GM12878 (cell line): ENCODE data around the gene SHROOM1. TPM values are rescaled to one million over a fixed set of nuclear protein-coding genes. Genes with fewer than 3 reads are reported as not detected.

ENCODE experiments used
- ATAC-seq: fragments of 200-7000 bp; cut with Tn5 transposase; 3 replicates; pipeline ENCODE4 v1.9.1; 2020; ENCODE audit warnings: mild to moderate bottlenecking, moderate library complexity
- BruUV-seq: library from RNA; stranded (reverse); fragments of 400-500 nt; replicated peaks from 2 replicates; lab custom pipeline; 2021; lab: Mats Ljungman, UMichigan
- CTCF ChIA-PET: fragments of 300-600 bp; sonication (Branson Sonifier 250); formaldehyde crosslinking; extraction: SDS; loops from one replicate; lab custom pipeline; 2021; ENCODE audit warnings: inconsistent platforms; lab: Yijun Ruan, JAX
- POLR2A ChIA-PET: fragments of 350-600 bp; formaldehyde crosslinking; extraction: SDS; loops from one replicate; lab custom pipeline; 2021; ENCODE audit warnings: inconsistent platforms; lab: Charles Lee
- RAD21 ChIA-PET: fragments of 300-600 bp; sonication (Branson Sonifier 250); formaldehyde crosslinking; loops from one replicate; lab custom pipeline; 2023; ENCODE audit warnings: antibody characterized with exemption; ENCODE audit not compliant: unreplicated experiment; lab: Charles Lee
- SMC1A ChIA-PET: fragments of 300-600 bp; sonication (Branson Sonifier 250); formaldehyde crosslinking; loops from one replicate; lab custom pipeline; 2023; ENCODE audit not compliant: unreplicated experiment, uncharacterized antibody; lab: Charles Lee
- DNase-seq: peaks from one replicate; pipeline ENCODE4 v3.0.0-alpha.2; 2011; ENCODE audit warnings: low read depth, low spot score
- FAIRE-seq: peaks from 3 replicates; lab custom pipeline; 2011; peaks lifted over from hg19 to GRCh38; lab: Jason Lieb, UNC
- H2AFZ ChIP-seq: 2 replicates; pipeline ENCODE4 v1.6.0; 2011; ENCODE audit warnings: low read depth, low read length, control low read depth; ENCODE audit not compliant: control insufficient read depth
- H3K27ac ChIP-seq: 2 replicates; pipeline ENCODE4 v1.5.1; 2011; ENCODE audit warnings: control low read depth; ENCODE audit not compliant: control insufficient read depth, insufficient read depth
- H3K27me3 ChIP-seq, 2 experiments: replicated peaks in 1 of 2; 2 replicates each; pipeline versions ENCODE4 v1.6.0 to v1.6.1; 2011; ENCODE audit warnings: low read length in 1 of 2; ENCODE audit not compliant: control insufficient read depth in 2 of 2, insufficient read depth in 2 of 2
- H3K36me3 ChIP-seq, 2 experiments: 2 replicates each; pipeline ENCODE4 v1.5.1; 2011; ENCODE audit warnings: low read length in 1 of 2; ENCODE audit not compliant: control insufficient read depth in 2 of 2, insufficient read depth in 2 of 2
- H3K4me1 ChIP-seq: 2 replicates; pipeline ENCODE4 v1.6.1; 2011; ENCODE audit warnings: mild to moderate bottlenecking, low read length, moderate library complexity, mixed read lengths; ENCODE audit not compliant: control insufficient read depth, insufficient read depth
- H3K4me2 ChIP-seq: 2 replicates; pipeline ENCODE4 v1.6.0; 2011; ENCODE audit warnings: control low read depth; ENCODE audit not compliant: control insufficient read depth, insufficient read depth
- H3K4me3 ChIP-seq: fragments of 200-600 bp; sonication (generic); 2 replicates; pipeline ENCODE4 v1.5.1; 2016
- H3K79me2 ChIP-seq: 2 replicates; pipeline ENCODE4 v1.6.0; 2011; ENCODE audit warnings: low read length; ENCODE audit not compliant: control insufficient read depth, insufficient read depth
- H3K9ac ChIP-seq: 2 replicates; pipeline ENCODE4 v1.8.0; 2011; ENCODE audit warnings: low read length, control low read depth, mixed read lengths; ENCODE audit not compliant: control insufficient read depth, insufficient read depth
- H3K9me3 ChIP-seq: replicated peaks from 3 replicates; pipeline ENCODE4 v1.5.1; 2011; ENCODE audit warnings: mild to moderate bottlenecking, low read length; ENCODE audit not compliant: control insufficient read depth, insufficient read depth
- H4K20me1 ChIP-seq: 2 replicates; pipeline ENCODE4 v1.6.0; 2011; ENCODE audit not compliant: control insufficient read depth, insufficient read depth
- CTCF ChIP-seq, 3 experiments: IDR thresholded peaks in 2 of 3; conservative IDR thresholded peaks in 1 of 3; 2 replicates each; pipeline ENCODE4 v1.5.1; 2011; ENCODE audit warnings: low read depth in 3 of 3, low read length in 3 of 3, mild to moderate bottlenecking in 3 of 3, control low read depth in 2 of 3, moderate library complexity in 2 of 3, inconsistent platforms in 1 of 3, mixed read lengths in 1 of 3; ENCODE audit not compliant: control insufficient read depth in 2 of 3, insufficient read depth in 1 of 3; ENCODE audit errors: extremely low read depth in 1 of 3
- CUX1 ChIP-seq: IDR thresholded peaks from 2 replicates; pipeline ENCODE4 v1.6.1; 2012; ENCODE audit warnings: improper control_type of control experiment, low read depth, low read length; ENCODE audit not compliant: insufficient replicate concordance
- EED ChIP-seq: sonication (generic); IDR thresholded peaks from 2 replicates; pipeline ENCODE4 v1.6.1; 2016; ENCODE audit warnings: antibody characterized with exemption, low read depth
- HCFC1 ChIP-seq: fragments of 150-350 bp; IDR thresholded peaks from 2 replicates; pipeline ENCODE4 v1.6.1; 2014; ENCODE audit warnings: low read length
- POLR2AphosphoS5 ChIP-seq: IDR thresholded peaks from 2 replicates; pipeline ENCODE4 v1.6.1; 2011; ENCODE audit warnings: mild to moderate bottlenecking, low read length, inconsistent platforms
- SREBF1 ChIP-seq: IDR thresholded peaks from 2 replicates; pipeline ENCODE4 v1.6.1; 2012; ENCODE audit warnings: mild to moderate bottlenecking, low read length
- ZBTB33 ChIP-seq: fragments of 450-650 bp; IDR thresholded peaks from 2 replicates; pipeline ENCODE4 v1.6.1; 2017; ENCODE audit warnings: mild to moderate bottlenecking
- WGBS: methylation state at CpG from one replicate; pipeline ENCODE4 v1.1.6; 2016; ENCODE audit warnings: low lambda C conversion rate; ENCODE audit not compliant: insufficient replicate concordance, insufficient coverage; ENCODE audit errors: missing lambda C conversion rate; 5-methylcytosine and 5-hydroxymethylcytosine counted together
- in situ Hi-C: fragments of 300-500 bp; cut with MboI; formaldehyde crosslinking; loops from 9 replicates; pipeline ENCODE4 v1.14.3; 2018; ENCODE audit warnings: mixed read lengths
- intact Hi-C: fragments of 100-400 bp; cut with micrococcal nuclease; formaldehyde crosslinking; loops from one replicate; pipeline ENCODE4 v1.14.2; 2022; ENCODE audit not compliant: unreplicated experiment
- polyA plus RNA-seq, 11 experiments: library from polyadenylated mRNA; depleted of rRNA in 4 of 11; unstranded in 6 of 11; stranded (reverse) in 5 of 11; fragments of >200 nt; fragmentation: Nextera tagmentation in 4 of 11; fragmentation: Illumina TruSeq in 1 of 11; extraction: Ambion mirVana in 4 of 11; extraction: Trizol in 1 of 11; gene quantifications; 1 replicate in 1 of 11; 2 replicates in 10 of 11; pipeline versions ENCODE4 v1.2.1 to v1.2.3, GENCODE V29; 2011 to 2016; ENCODE audit warnings: inconsistent platforms in 2 of 11, missing spikeins in 2 of 11, low read depth in 1 of 11
- total RNA-seq, 4 experiments: library from RNA; depleted of rRNA in 3 of 4; stranded (reverse); fragments of >200 nt in 3 of 4; fragmentation: Illumina TruSeq in 1 of 4; extraction: Trizol in 1 of 4; gene quantifications; 2 replicates each; pipeline versions ENCODE4 v1.2.1 to v1.2.3, GENCODE V29; 2013 to 2021

The SHROOM1 gene
- total and polyA plus RNA-seq, 10 of the 15 experiments (the other 5 are each of a cell fraction or from before 2014, with no cell fraction given): 0.05 to 3.9 (median 1.3) TPM

- TF ChIP-seq CUX1 (no peak), EED (no peak), POLR2AphosphoS5 (no peak)
- TF ChIP-seq, all 136 proteins: peak for 0
Observed at GRCh38 chr5:132823481-132824050, 6.9 kb downstream of the SHROOM1 start (continued).

- Histone ChIP-seq H3K4me1 (no peaks in the 10 kb centered on the region; the same call in 1 of the 2 replicates), H3K36me3 (no peaks in the 10 kb centered on the region), H3K9me3 (no peaks in the 10 kb centered on the region), H3K27me3 (peaks cover 0 to 2% of the 10 kb centered on the region in 2 experiments; a peak in 3 of 4 replicates), H2AFZ (no peak overlapping the region), H3K4me3 (no peak overlapping the region), H4K20me1 (no peaks in the 10 kb centered on the region), H3K79me2 (no peaks in the 10 kb centered on the region), H3K4me2 (no peak overlapping the region), H3K27ac (no peak overlapping the region), H3K9ac (no peak overlapping the region)
- DNase-seq: no peak
- CTCF ChIA-PET: interaction anchor here (1.1 to 6.5 kb wide), 3 partner anchors 30 to 317 kb away, joined by 4 to 58 read pairs (median 5); no protein-coding TSS in a partner anchor
- WGBS: 44% methylated on average over 65 of the region's 68 CpGs
- SMC1A ChIA-PET: interaction anchor here (1.0 to 10.9 kb wide), 3 partner anchors 69 to 324 kb away, joined by 3 to 129 read pairs (median 3); no protein-coding TSS in a partner anchor
- in situ Hi-C loops (loop anchor here (10.0 kb wide), 1 partner anchor 298 kb away; no protein-coding TSS in a partner anchor), intact Hi-C loops (loop anchor here (5.0 kb wide), 2 partner anchors 86 to 231 kb away; partner anchors contain the start of gene KIF3A)
- RAD21 ChIA-PET: interaction anchor here (1.0 to 1.7 kb wide), 2 partner anchors 240 to 297 kb away, joined by 3 to 7 read pairs; no protein-coding TSS in a partner anchor
- FAIRE-seq: no peak
- ATAC-seq: no peak
- no TSS peak for BruUV-seq
- POLR2A ChIA-PET: interaction anchor here (0.6 kb wide), 1 partner anchor 26 kb away, joined by 6 read pairs; no protein-coding TSS in a partner anchor
- TF ChIP-seq CTCF (IDR thresholded peaks at IDR 0.05 in 2 of 3, conservative IDR thresholded peaks at IDR 0.05 in 1 of 3; ENCODE audit: control insufficient read depth in 2 of 3, extremely low read depth in 1 of 3, insufficient read depth in 1 of 3, low read depth in 3 of 3, low read length in 3 of 3) (no peak), HCFC1 (no peak), SREBF1 (no peak), ZBTB33 (no peak; the same call in 1 of the 2 replicates), EED (no peak)
Observed at GRCh38 chr5:132822650-132823480, 7.6 kb downstream of the SHROOM1 start.
